Loucy (cell line): ENCODE measurements around the gene CD38.
A peak's percentile ranks its signal among the peaks of the same experiment; 100 is the strongest.
"Not testable (repeated sequence)": the region's sequence is repeated elsewhere in the genome, so short reads cannot be mapped to it uniquely, and the experiment has no call there.

Experiments used
- H2AFZ ChIP-seq: fragments of 200-600 bp; sonication (generic); 2 replicates; pipeline ENCODE4 v1.6.0; 2016; ENCODE audit warnings: antibody characterized with exemption, mild to moderate bottlenecking, low read length, moderate library complexity
- H3F3A ChIP-seq: fragments of 200-600 bp; 2 replicates; pipeline ENCODE4 v1.6.0; 2016; ENCODE audit warnings: antibody characterized with exemption, low read depth, mild to moderate bottlenecking
- H3K27me3 ChIP-seq: fragments of 200-600 bp; sonication (generic); 2 replicates; pipeline ENCODE4 v1.6.1; 2014; ENCODE audit warnings: low read length, mild to moderate bottlenecking; ENCODE audit not compliant: insufficient read depth, poor library complexity, severe bottlenecking
- H3K36me3 ChIP-seq: fragments of 200-600 bp; sonication (generic); 2 replicates; pipeline ENCODE4 v1.6.1; 2016; ENCODE audit warnings: low read length; ENCODE audit not compliant: insufficient read depth
- H3K4me1 ChIP-seq: fragments of 200-600 bp; sonication (generic); 2 replicates; pipeline ENCODE4 v1.5.1; 2014; ENCODE audit warnings: low read length, mild to moderate bottlenecking; ENCODE audit not compliant: insufficient read depth, poor library complexity, severe bottlenecking
- H3K4me2 ChIP-seq: fragments of 200-600 bp; sonication (generic); 2 replicates; pipeline ENCODE4 v1.6.0; 2014; ENCODE audit warnings: antibody characterized with exemption, low read length, low read depth, mild to moderate bottlenecking; ENCODE audit not compliant: poor library complexity, severe bottlenecking
- H3K4me3 ChIP-seq: fragments of 200-600 bp; sonication (generic); 2 replicates; pipeline ENCODE4 v1.5.1; 2014; ENCODE audit warnings: low read length, mild to moderate bottlenecking, mixed read lengths; ENCODE audit not compliant: poor library complexity, severe bottlenecking
- H3K79me2 ChIP-seq: fragments of 200-600 bp; sonication (generic); 2 replicates; pipeline ENCODE4 v1.6.1; 2014; ENCODE audit warnings: low read length; ENCODE audit not compliant: insufficient read depth
- H3K9ac ChIP-seq: fragments of 200-600 bp; sonication (generic); 2 replicates; pipeline ENCODE4 v1.6.0; 2014; ENCODE audit warnings: mild to moderate bottlenecking, low read depth, low read length, moderate library complexity; ENCODE audit not compliant: poor library complexity, severe bottlenecking
- H3K9me2 ChIP-seq: fragments of 200-600 bp; sonication (generic); replicated peaks from 2 replicates; pipeline ENCODE4 v1.6.1; 2016; ENCODE audit warnings: low read depth, low read length, mixed read lengths
- H3K9me3 ChIP-seq: fragments of 200-600 bp; sonication (generic); 2 replicates; pipeline ENCODE4 v1.6.1; 2014; ENCODE audit warnings: mild to moderate bottlenecking, antibody characterized with exemption, low read length, low read depth; ENCODE audit not compliant: insufficient read depth
- H4K20me1 ChIP-seq: fragments of 200-600 bp; sonication (generic); 2 replicates; pipeline ENCODE4 v1.6.0; 2014; ENCODE audit warnings: antibody characterized with exemption, low read length, mild to moderate bottlenecking; ENCODE audit not compliant: insufficient read depth, poor library complexity, severe bottlenecking
- CTCF ChIP-seq: fragments of 200-600 bp; sonication (generic); conservative IDR thresholded peaks from 2 replicates; pipeline ENCODE4 v1.5.1; 2014; ENCODE audit warnings: mild to moderate bottlenecking, antibody characterized with exemption, low read length
- EZH2phosphoT487 ChIP-seq: fragments of 200-600 bp; IDR thresholded peaks from 2 replicates; pipeline ENCODE4 v1.6.1; 2018; ENCODE audit warnings: antibody characterized with exemption, mild to moderate bottlenecking, moderate library complexity, borderline replicate concordance

Gene CD38

GRCh38 chr4:15797320-15797719 is 19.2 kb downstream of the CD38 start:
- H3K4me3 ChIP-seq: no peak overlapping the region
- no peaks in the 10 kb centered on the region for H3K9me3 ChIP-seq
- H4K20me1 ChIP-seq: no peaks in the 10 kb centered on the region
- no peaks in the 10 kb centered on the region for H3K9me2 ChIP-seq
- TF ChIP-seq EZH2phosphoT487: no peak
- TF ChIP-seq CTCF: no peak
- H2AFZ ChIP-seq: no peak overlapping the region
- H3K4me2 ChIP-seq: no peak overlapping the region
- H3K79me2 ChIP-seq: peaks cover 16% of the 10 kb centered on the region; the same call in 1 of the 2 replicates
- H3K27me3 ChIP-seq: no peaks in the 10 kb centered on the region
- H3K9ac ChIP-seq: no peak overlapping the region
- peaks cover 35% of the 10 kb centered on the region for H3K4me1 ChIP-seq
- 0 out of 2 replicates have a peak, but pooled peaks cover 6% of the 10 kb centered on the region for H3F3A ChIP-seq
- H3K36me3 ChIP-seq: no peaks in the 10 kb centered on the region

DNA sequence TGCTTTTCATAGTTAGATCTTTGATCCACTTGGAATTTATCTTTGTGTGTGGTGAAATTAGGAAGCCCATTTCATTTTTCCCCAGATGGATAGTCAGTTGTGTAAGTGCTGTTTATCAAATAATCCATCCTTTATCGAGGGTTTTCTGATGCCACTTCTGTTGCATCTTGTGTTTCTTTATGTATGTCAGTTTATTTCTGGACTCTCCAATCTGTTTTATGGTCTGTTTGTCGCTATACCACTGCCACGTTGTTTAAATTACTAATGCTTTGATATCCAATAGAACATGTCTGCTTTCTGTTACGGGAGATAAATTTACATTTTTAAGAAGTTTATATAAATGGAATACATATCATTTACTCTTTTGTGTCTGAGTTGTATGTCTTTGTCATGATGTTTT is 21.0 kb downstream of the CD38 start:
- no peak for TF ChIP-seq CTCF
- TF ChIP-seq EZH2phosphoT487: no peak
- Histone ChIP-seq H3K9ac (no peak overlapping the region), H3K27me3 (no peaks in the 10 kb centered on the region), H3K36me3 (no peaks in the 10 kb centered on the region), H2AFZ (no peak overlapping the region), H4K20me1 (no peaks in the 10 kb centered on the region), H3K79me2 (peaks cover 9% of the 10 kb centered on the region; the same call in 1 of the 2 replicates), H3K9me3 (no peaks in the 10 kb centered on the region), H3K4me1 (peaks cover 27% of the 10 kb centered on the region), H3K4me3 (no peak overlapping the region), H3F3A (0 out of 2 replicates have a peak, but pooled peaks cover 6% of the 10 kb centered on the region), H3K4me2 (peak overlapping the region; percentile 41), H3K9me2 (no peaks in the 10 kb centered on the region)

DNA sequence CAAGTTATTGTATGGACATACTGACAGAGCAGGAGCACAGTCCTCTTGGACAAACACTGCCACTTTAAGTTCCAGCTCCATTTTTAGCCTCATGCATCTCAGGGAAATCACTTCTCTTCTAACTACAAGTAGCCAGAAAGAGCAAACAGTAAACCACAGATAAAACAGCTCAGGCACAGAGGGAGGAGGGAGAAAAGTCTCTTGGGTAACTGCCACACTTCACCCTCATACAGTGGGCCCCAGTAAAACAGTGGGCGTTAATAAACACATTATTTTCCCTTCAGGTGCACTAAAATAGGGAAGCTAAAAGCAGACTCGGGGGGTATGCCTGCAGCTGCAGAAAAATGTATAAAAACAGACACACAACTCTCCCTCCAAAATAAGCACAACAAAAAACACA is 21.6 kb downstream of the CD38 start:
- Histone ChIP-seq H2AFZ (no peak overlapping the region), H3K9me2 (no peaks in the 10 kb centered on the region), H3K9ac (no peak overlapping the region), H3K27me3 (no peaks in the 10 kb centered on the region), H3K4me1 (peaks cover 22% of the 10 kb centered on the region), H3K36me3 (no peaks in the 10 kb centered on the region), H3F3A (0 out of 2 replicates have a peak, but pooled peaks cover 6% of the 10 kb centered on the region), H3K79me2 (peaks cover 9% of the 10 kb centered on the region; the same call in 1 of the 2 replicates), H4K20me1 (no peaks in the 10 kb centered on the region), H3K4me3 (no peak overlapping the region), H3K9me3 (no peaks in the 10 kb centered on the region), H3K4me2 (peak overlapping the region; percentile 41)
- no peak for TF ChIP-seq CTCF
- TF ChIP-seq EZH2phosphoT487: no peak

DNA sequence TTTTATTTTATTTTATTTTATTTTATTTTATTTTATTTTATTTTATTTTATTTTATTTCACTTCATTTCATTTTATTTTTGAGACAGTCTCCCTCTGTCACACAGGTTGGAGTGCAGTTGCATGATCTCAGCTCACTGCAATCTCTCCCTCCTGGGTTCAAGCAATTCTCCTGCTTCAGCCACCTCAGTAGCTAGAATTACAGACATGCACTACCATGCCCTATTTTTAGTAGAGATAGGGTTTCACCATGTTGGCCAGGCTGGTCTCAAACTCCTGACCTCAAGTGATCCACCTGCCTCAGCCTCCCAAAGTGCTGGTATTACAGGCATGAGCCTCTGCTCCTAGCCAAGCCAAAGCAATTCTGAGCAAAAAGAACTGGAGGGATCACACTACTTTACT is 24.4 kb downstream of the CD38 start:
- not testable (repeated sequence) for H3K36me3 ChIP-seq, H3K27me3 ChIP-seq, H3K9ac ChIP-seq, H3K9me2 ChIP-seq, H3K4me2 ChIP-seq, H4K20me1 ChIP-seq, H2AFZ ChIP-seq, H3F3A ChIP-seq, H3K9me3 ChIP-seq, H3K79me2 ChIP-seq, H3K4me3 ChIP-seq
- peaks cover 19% of the 10 kb centered on the region for H3K4me1 ChIP-seq
